Gastroesophageal sphincter (tissue), 4 donors: ENCODE results near the gene SCN1B. TPM values are rescaled to one million over a fixed set of nuclear protein-coding genes. Genes with fewer than 3 reads are reported as not detected.
"Not testable (repeated sequence)": the region's sequence is repeated elsewhere in the genome, so short reads cannot be mapped to it uniquely, and the experiment has no call there.

Source experiments
- ATAC-seq: fragments of 150-250 bp; one replicate; pipeline ENCODE4 v1.9.1; 2016; ENCODE audit warnings: mild to moderate bottlenecking, moderate library complexity
- H3K27ac ChIP-seq, 4 donors: fragments of 200-600 bp; sonication (generic) in 3 of 4; 1 replicate in 3 of 4; 2 replicates in 1 of 4; pipeline ENCODE4 v1.5.1; 2016 to 2019
- H3K27me3 ChIP-seq: fragments of 200-600 bp; sonication (generic); one replicate; pipeline ENCODE4 v1.5.1; 2019
- H3K36me3 ChIP-seq, 2 donors: fragments of 200-600 bp; sonication (generic); one replicate each; pipeline ENCODE4 v1.5.1; 2019; ENCODE audit warnings: control low read depth in 1 of 2
- H3K4me1 ChIP-seq, 3 donors: fragments of 200-600 bp; sonication (generic); 1 replicate in 2 of 3; 2 replicates in 1 of 3; pipeline ENCODE4 v1.5.1; 2016 to 2019; ENCODE audit warnings: control low read depth in 2 of 3
- H3K4me3 ChIP-seq, 2 donors: fragments of 200-600 bp; sonication (generic); one replicate each; pipeline ENCODE4 v1.5.1; 2019; ENCODE audit warnings: mild to moderate bottlenecking in 1 of 2, moderate library complexity in 1 of 2
- H3K9me3 ChIP-seq, 3 donors: fragments of 200-600 bp; sonication (generic); one replicate each; pipeline ENCODE4 v1.5.1; 2017 to 2019; ENCODE audit warnings: control low read depth in 2 of 3
- CTCF ChIP-seq, 4 experiments: fragments of 200-600 bp in 2 of 4; fragments of 450-650 bp in 2 of 4; sonication (generic) in 1 of 4; IDR thresholded peaks; one replicate each; pipeline ENCODE4 v1.5.1; 2017 to 2019; ENCODE audit warnings: antibody characterized with exemption in 4 of 4, mild to moderate bottlenecking in 2 of 4, moderate library complexity in 2 of 4
- EP300 ChIP-seq: sonication (generic); formaldehyde crosslinking; IDR thresholded peaks from one replicate; pipeline ENCODE4 v1.6.1; 2017; ENCODE audit warnings: antibody characterized with exemption, mild to moderate bottlenecking
- POLR2A ChIP-seq, 2 donors: fragments of 450-650 bp; IDR thresholded peaks; one replicate each; pipeline ENCODE4 v1.6.1; 2017; ENCODE audit warnings: antibody characterized with exemption in 2 of 2, mild to moderate bottlenecking in 2 of 2, moderate library complexity in 1 of 2
- POLR2AphosphoS5 ChIP-seq: sonication (generic); formaldehyde crosslinking; IDR thresholded peaks from one replicate; pipeline ENCODE4 v1.6.1; 2017; ENCODE audit warnings: antibody characterized with exemption
- WGBS, 2 donors: methylation state at CpG; one replicate each; pipeline ENCODE4 v1.1.5; 2018; ENCODE audit warnings: low coverage in 1 of 2; 5-methylcytosine and 5-hydroxymethylcytosine counted together
- total RNA-seq, 4 donors: library from RNA; depleted of rRNA; stranded (reverse); fragments of >200 nt; gene quantifications; one replicate each; pipeline ENCODE4 v1.1.0, GENCODE V29; 2016

SCN1B gene
- total RNA-seq, 4 donors from 2014 or later, result 5.3 to 13.2 (median 9.5) TPM

GRCh38 chr19:34991542-34992333 lies 38.5 kb upstream of the SCN1B start:
- no peaks in the 10 kb centered on the region for H3K36me3 ChIP-seq
- WGBS, 2 donors, result 82 to 89% methylated on average over 7 to 8 of the region's 8 CpGs
- peaks cover 10% of the 10 kb centered on the region for H3K27me3 ChIP-seq
- H3K27ac ChIP-seq, result no peak overlapping the region
- H3K4me3 ChIP-seq, result no peak overlapping the region
- ATAC-seq, result no peak
- no peak for TF ChIP-seq CTCF (IDR thresholded peaks at IDR 0.05)
- no peak for TF ChIP-seq POLR2A (IDR thresholded peaks at IDR 0.05)
- TF ChIP-seq POLR2AphosphoS5, result no peak
- TF ChIP-seq EP300, result no peak
- no peaks in the 10 kb centered on the region for H3K9me3 ChIP-seq
- peaks cover 0 to 16% (median 0%) of the 10 kb centered on the region in 3 donors for H3K4me1 ChIP-seq

- H3K36me3 ChIP-seq, ATAC-seq, H3K9me3 ChIP-seq, H3K27ac ChIP-seq, H3K4me3 ChIP-seq, H3K27me3 ChIP-seq: not testable (repeated sequence)
- peaks cover 0 to 21% (median 0%) of the 10 kb centered on the region in 3 donors for H3K4me1 ChIP-seq
- 71 to 78% methylated on average over 1 to 7 of the region's 7 CpGs for WGBS, 2 donors
Measured at GRCh38 chr19:34992582-34992981, 37.7 kb upstream of the SCN1B start.

GRCh38 chr19:34994286-34994642 lies 36.0 kb upstream of the SCN1B start:
- H3K9me3 ChIP-seq, result no peaks in the 10 kb centered on the region
- H3K27me3 ChIP-seq, result peaks cover 6% of the 10 kb centered on the region
- H3K4me3 ChIP-seq, result no peak overlapping the region
- TF ChIP-seq POLR2A (IDR thresholded peaks at IDR 0.05), result no peak
- TF ChIP-seq CTCF (IDR thresholded peaks at IDR 0.05), result no peak
- TF ChIP-seq POLR2AphosphoS5, result no peak
- no peak for TF ChIP-seq EP300
- H3K27ac ChIP-seq, result peak overlapping the region in 3 of 4 donors; percentile 23 to 52 (median 51)
- peaks cover 0 to 38% (median 5%) of the 10 kb centered on the region in 3 donors for H3K4me1 ChIP-seq
- WGBS, 2 donors, result 73 to 79% methylated on average over 3 to 8 of the region's 9 CpGs
- no peaks in the 10 kb centered on the region for H3K36me3 ChIP-seq
- no peak for ATAC-seq

- peaks cover 0 to 43% (median 7%) of the 10 kb centered on the region in 3 donors for H3K4me1 ChIP-seq
- H3K27me3 ChIP-seq, result no peaks in the 10 kb centered on the region
- 60% methylated on average over 1 of the region's 17 CpGs; no CpG with 5 or more reads in 1 of the 2 donors for WGBS, 2 donors
- no peak overlapping the region for H3K4me3 ChIP-seq
- H3K27ac ChIP-seq, result peak overlapping the region in 3 of 4 donors; percentile 51 to 69 (median 52)
- no peaks in the 10 kb centered on the region for H3K36me3 ChIP-seq
- TF ChIP-seq POLR2AphosphoS5, result no peak
- no peak for TF ChIP-seq CTCF (IDR thresholded peaks at IDR 0.05)
- no peak for TF ChIP-seq EP300
- no peak for TF ChIP-seq POLR2A (IDR thresholded peaks at IDR 0.05)
- no peaks in the 10 kb centered on the region for H3K9me3 ChIP-seq
- no peak for ATAC-seq
Measured at GRCh38 chr19:34994643-34995541, 35.4 kb upstream of the SCN1B start.

- H3K4me3 ChIP-seq, result no peak overlapping the region
- H3K27ac ChIP-seq, result peak overlapping the region in 2 of 4 donors; percentile 51 to 52
- H3K36me3 ChIP-seq, result no peaks in the 10 kb centered on the region
- 100% methylated on average over 2 of the region's 8 CpGs; no CpG with 5 or more reads in 1 of the 2 donors for WGBS, 2 donors
- TF ChIP-seq POLR2AphosphoS5 (no peak), CTCF (IDR thresholded peaks at IDR 0.05) (no peak)
- H3K27me3 ChIP-seq, result no peaks in the 10 kb centered on the region
- H3K9me3 ChIP-seq, result no peaks in the 10 kb centered on the region
- H3K4me1 ChIP-seq, result peaks cover 0 to 43% (median 7%) of the 10 kb centered on the region in 3 donors
- no peak for ATAC-seq
Measured at GRCh38 chr19:34995551-34995950, 34.7 kb upstream of the SCN1B start.
